SIG-M5 (cell line): Measurements from ENCODE around the gene PMCH.
"Not testable (repeated sequence)": the region's sequence is repeated elsewhere in the genome, so short reads cannot be mapped to it uniquely, and the experiment has no call there.

ENCODE experiments used
- DNase-seq: peaks from one replicate; lab custom pipeline; 2025; lab: John Stamatoyannopoulos, UW

The PMCH gene

GRCh38 chr12:102197789-102198188 is at the start of gene PMCH:
Gene PMCH, minus strand, starts transcription at chr12:102197833. Its CDS starts 63 bp downstream, at chr12:102197770.
- DNase-seq: no peak

- not testable (repeated sequence) for DNase-seq
Measured at GRCh38 chr12:102240859-102241258, 43.2 kb upstream of the PMCH start.

- no peak for DNase-seq
Measured at GRCh38 chr12:102234599-102234998, 37.0 kb upstream of the PMCH start.

GRCh38 chr12:102232446-102232845 is 34.8 kb upstream of the PMCH start:
- no peak for DNase-seq

- DNase-seq: no peak
Measured at GRCh38 chr12:102232036-102232435, 34.4 kb upstream of the PMCH start.

- no peak for DNase-seq
Measured at GRCh38 chr12:102227954-102228353, 30.3 kb upstream of the PMCH start.

- DNase-seq: no peak
Measured at GRCh38 chr12:102220736-102221135, 23.1 kb upstream of the PMCH start.

- DNase-seq: no peak
Measured at GRCh38 chr12:102215992-102216691, 18.5 kb upstream of the PMCH start.

- DNase-seq: no peak
Measured at GRCh38 chr12:102204025-102204424, 6.4 kb upstream of the PMCH start.

GRCh38 chr12:102202556-102202955 is 4.9 kb upstream of the PMCH start:
- DNase-seq: no peak

GRCh38 chr12:102201436-102202061 is 3.9 kb upstream of the PMCH start:
- no peak for DNase-seq

- no peak for DNase-seq
Measured at GRCh38 chr12:102195826-102196225, 1.8 kb downstream of the PMCH start.

GRCh38 chr12:102182635-102183034 is 15.0 kb downstream of the PMCH start:
- no peak for DNase-seq

GRCh38 chr12:102174761-102175160 is 22.9 kb downstream of the PMCH start:
- DNase-seq: no peak

- DNase-seq: no peak
Measured at GRCh38 chr12:102174117-102174516, 23.5 kb downstream of the PMCH start.

GRCh38 chr12:102172436-102172835 is 25.2 kb downstream of the PMCH start:
- no peak for DNase-seq

- no peak for DNase-seq
Measured at GRCh38 chr12:102171951-102172350, 25.7 kb downstream of the PMCH start.

GRCh38 chr12:102169922-102170621 is 27.6 kb downstream of the PMCH start:
- no peak for DNase-seq

GRCh38 chr12:102167821-102168604 is 29.6 kb downstream of the PMCH start:
- no peak for DNase-seq

- no peak for DNase-seq
Measured at GRCh38 chr12:102163383-102163782, 34.2 kb downstream of the PMCH start.

GRCh38 chr12:102155206-102155605 is 42.4 kb downstream of the PMCH start:
- DNase-seq: not testable (repeated sequence)

- DNase-seq: not testable (repeated sequence)
Measured at GRCh38 chr12:102147062-102147587, 50.5 kb downstream of the PMCH start.
